NCI-H1417 (cell line): ENCODE results near the gene FGF1.

Experiments used
- DNase-seq, 3 experiments: peaks; one replicate each; lab custom pipeline; 2025; lab: John Stamatoyannopoulos, UW

Gene FGF1

DNA sequence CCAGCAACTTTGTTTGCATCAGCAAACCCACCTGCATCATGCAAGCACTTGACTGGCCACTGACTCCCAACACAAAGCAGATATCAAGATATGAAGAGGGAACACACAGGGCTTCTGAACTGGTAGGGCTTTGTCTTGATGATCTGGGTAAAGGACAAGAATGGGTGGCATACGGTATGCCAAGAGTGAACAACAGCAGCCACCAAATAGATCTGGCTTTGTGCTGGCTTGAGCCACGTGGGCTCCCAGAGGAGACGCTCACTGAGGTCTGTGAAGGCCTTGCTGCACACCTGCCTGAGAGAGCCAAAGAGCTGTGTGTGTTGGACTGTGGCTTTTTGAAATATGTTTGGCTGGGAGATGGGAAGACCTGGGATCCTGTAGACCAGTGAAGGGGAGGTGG, 43.5 kb downstream of the FGF1 start:
- DNase-seq, result no peak

- no peak for DNase-seq
Measured at GRCh38 chr5:142641711-142642110, 44.2 kb downstream of the FGF1 start.

DNA sequence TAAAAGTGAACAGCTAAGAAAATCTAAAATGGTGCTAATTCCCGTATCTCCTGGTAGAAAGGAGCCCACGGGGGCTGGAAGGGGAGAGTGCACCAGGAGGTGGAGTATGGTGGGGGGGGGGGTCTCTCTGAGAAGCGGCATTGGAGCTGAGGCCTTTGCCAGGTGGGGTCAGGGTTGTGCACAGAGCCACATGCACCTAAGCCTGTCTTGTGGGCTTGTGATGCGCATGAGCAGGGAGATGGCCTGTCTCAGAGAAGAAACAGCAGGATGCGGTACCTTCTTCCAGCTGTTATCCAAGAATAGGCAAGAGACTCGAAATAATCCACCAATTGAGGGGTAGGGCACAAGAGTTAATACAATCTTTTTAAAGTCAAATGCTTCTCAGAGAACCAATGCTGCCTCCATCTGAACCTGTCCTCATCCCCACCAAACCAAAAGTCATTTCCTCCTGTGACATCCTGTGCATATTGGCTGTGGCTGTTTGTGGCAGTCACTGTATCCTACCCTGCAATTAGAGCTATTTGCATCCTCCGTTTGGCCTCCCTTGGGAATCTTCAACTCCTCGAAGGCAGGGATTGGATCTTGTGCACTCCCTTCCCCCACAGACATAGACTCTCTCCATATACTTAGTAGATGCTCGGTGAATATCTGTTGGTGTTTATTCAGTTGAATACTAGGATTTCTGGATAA, 45.4 kb downstream of the FGF1 start:
- DNase-seq, result peak in 2 of 3 experiments; percentile 19 to 33

DNA sequence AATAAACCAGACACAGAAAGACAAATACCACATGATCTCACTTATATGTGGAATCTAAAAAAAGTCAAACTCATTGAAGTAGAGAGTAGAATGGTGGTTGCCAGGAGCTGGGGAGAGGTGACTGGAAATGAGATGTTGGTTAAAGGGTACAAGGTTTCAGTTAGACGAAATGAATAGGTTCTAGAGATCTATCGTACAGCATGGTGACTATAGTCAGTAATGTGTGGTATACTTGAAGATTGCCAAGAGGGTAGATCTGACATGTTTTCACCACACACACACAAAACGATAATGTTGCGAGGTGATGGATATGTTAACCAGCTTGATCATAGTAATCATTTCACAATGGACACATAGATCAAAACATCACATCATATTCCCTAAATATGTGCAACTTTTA, 46.4 kb downstream of the FGF1 start:
- DNase-seq, result no peak

DNA sequence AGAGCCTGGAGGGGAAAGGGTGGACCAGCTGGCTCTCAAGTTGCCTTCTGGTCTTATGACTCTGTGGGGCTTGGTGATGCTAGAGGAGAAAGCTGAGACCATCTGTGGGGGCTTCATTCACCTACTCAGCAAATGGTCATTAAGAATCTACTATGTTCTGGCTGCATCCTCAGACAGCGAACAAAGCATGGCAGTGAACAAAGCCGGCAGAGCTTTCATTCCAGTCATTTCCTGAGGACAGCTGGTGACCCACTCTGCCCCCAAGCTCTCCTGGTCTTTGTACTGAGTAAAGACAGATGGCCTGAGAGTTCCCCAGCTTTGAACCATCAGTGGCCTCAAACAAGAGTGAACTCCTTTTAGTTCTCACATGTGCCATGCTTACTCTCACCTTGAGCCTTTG, 48.0 kb downstream of the FGF1 start:
- no peak for DNase-seq

DNA sequence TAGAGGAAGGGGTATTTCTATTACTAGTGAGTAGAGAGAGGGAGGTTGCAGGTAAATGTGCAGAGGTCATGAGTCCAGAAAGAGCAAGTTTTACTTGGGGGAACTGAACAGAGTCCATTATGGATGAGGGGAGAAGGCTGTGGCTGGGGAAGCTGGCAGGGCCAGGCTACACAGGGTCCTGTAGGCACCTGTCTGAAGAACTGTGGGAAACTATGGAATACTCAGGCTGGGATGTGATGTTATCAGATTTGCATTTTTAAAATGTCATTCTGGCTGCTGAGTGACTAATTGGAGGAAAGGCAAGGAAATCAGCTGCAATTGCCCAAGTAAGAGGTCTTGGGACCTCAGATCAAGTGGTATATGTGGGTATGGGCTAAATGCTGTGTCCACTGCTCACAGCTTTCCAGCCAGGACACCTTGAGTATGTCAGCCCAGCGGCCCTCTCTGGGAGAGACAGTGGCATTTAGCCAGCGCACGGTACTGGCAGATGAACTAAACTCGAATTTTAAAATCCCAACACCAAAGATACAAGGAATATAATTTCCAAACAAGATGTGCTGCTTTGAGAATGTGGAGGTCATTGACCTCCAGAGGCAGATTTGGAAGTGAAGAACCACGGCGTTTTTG, 49.1 kb downstream of the FGF1 start:
- DNase-seq, result no peak

DNA sequence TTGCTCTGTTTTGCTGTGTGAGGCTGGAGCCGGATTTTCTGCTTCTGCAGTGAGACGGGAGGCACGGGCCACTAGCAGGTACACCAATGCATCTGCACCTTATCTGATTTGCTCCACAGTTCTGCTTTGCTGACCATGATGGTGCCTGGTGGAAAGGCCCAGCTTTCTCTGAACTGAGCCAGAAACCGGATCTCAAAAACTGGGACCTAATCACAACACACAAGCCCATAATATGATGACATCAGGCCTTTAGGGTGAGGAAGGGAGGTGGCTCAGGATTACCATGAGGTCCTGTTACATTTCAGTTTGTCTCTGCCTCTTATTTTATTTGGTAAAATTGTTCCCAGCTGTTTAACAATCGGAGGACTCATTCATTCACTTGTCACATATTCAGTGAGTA, 49.8 kb downstream of the FGF1 start:
- DNase-seq, result no peak

- no peak for DNase-seq
Measured at GRCh38 chr5:142634216-142635011, 51.5 kb downstream of the FGF1 start.

DNA sequence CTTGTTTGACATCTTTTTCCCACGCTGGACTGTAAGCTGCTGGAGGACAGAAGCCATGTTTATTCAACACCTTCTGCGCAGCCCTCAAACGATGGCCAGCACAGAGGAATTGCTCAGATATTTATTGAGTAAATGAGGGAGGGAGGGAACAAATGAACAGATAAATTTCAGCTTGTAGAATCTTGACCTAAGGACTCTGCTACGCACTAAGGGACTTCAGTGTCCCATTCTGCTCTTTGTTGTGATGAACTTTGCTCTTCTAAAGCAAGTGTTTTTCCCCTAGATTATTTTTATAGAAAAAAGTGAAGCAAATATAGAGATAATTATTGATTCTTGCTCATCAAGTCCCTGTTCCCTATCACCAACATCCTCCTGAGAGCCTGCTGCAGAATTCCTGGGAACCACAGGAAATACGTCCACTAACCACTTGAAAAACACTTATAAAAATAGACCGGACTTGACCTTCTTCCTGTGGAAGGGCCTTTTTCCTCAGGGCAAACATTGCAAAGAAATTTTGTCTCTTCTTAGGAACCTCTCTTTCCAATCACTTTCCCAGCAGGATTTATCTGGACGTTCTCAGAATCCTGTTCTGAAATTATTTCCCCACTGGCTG, 54.9 kb downstream of the FGF1 start:
- no peak for DNase-seq

DNA sequence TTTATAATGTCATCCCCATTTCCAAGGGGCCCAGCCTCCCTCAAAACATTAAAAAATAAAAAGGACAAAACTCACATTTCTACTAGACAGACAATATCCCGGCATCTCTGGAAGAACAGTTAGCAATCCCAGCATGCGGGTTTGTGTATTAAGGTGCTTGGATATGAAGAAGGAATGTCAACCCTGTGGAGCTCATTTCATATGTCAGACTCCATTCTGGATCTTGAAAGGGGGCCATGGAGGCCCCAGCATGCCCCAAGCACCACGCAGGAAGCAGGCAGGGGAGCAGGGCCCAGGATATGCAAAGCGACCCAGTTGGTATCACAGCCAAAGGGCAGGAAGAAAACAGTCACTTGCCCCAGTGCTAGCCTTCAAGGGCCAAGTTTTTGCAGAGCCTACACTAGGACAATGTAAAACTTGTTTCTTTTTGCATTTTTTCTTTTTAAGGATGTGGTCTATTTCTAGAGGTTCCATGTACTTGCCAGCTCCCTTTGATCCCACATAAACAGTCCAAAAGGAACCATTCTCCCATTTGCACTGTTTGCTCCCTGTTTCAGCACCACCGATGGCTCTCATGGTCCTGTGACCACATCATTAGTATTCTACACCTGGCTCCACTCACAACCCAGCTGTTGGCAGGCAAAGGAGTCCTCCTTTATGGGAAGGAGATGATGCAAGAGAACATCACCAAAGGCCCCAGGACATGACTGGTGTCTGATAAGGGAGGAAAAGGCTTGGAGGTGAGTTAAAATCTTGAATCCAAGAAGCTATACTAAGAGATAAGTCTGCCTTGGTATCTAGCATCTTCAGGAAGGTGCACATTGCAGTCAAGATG, 58.3 kb downstream of the FGF1 start:
- no peak for DNase-seq

DNA sequence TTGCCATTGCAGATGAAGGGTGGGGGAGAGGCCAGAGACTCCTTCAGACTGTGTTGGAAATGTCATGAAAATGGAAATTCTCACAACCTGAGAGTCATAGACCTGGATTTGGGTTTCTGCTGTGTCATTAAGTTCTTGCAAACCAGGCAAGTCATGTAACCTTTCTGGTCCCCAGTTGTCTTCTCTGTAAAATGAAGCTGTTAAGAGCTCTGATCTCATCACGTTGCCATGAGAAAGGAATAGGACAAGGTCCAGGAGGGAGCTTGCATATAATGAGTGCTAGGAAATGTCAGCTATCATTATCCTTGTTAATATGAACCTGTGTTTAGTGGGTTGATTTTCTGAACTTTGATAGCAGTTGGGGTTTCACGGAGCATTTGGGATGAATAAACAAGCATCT, 59.1 kb downstream of the FGF1 start:
- DNase-seq, result no peak

DNA sequence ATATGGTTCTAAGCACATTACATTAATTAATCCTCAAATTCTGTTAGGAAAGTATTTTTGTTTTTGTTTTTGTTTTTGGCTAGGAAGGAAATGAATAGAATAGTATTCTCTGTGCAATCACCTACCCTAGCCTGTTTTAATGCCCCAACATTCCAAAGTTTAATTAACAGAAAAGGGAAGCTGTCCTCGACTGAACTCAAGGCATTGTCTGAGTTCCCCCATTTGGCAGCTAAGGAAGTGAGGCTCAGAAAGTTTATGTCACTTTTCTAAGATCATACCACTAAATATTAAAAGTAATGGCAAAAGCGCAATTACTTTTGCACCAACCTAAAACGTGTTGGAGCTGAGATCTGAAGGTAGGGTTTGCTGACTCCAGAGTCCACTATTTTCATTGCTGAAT, 59.8 kb downstream of the FGF1 start:
- no peak for DNase-seq

DNA sequence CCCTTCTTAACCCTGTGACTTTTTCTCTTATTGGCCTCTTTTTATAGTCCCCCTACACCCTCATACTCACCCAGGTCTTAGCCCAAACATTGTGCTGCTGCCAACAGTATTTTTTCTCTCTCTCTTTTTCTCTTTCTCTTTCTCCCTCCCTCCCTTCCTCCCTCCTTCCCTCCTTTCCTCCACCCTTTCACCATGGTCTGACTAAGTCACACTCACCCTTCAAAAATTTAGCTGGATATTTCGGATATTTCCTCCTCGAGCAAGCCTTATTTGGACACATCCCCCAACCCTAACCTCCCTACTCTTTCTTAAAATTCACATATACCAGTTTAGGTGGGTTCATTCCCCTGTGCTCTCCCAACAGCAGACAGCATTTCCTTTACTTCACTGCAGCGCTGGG, 64.7 kb downstream of the FGF1 start:
- DNase-seq, result no peak

GRCh38 chr5:142619815-142620214, 66.1 kb downstream of the FGF1 start:
- DNase-seq, result no peak

DNA sequence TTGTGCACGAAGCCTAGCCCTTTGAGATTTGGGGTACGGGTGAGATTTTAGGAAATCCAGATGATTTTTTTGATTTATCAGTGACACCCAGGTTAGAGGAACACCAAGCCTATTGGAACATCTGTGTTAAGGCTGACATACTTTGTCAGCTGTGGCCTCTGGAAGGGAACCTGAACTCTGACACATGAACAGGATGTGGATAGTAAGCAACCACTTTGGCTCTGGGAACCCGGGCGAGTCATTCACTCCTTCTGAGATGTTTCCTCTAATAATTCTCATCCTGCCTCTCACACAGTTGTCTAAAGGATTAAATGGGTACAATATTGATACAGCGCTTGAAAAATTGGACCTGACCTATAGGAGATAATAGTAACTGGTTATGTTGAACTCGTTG, 67.8 kb downstream of the FGF1 start:
- DNase-seq, result no peak

DNA sequence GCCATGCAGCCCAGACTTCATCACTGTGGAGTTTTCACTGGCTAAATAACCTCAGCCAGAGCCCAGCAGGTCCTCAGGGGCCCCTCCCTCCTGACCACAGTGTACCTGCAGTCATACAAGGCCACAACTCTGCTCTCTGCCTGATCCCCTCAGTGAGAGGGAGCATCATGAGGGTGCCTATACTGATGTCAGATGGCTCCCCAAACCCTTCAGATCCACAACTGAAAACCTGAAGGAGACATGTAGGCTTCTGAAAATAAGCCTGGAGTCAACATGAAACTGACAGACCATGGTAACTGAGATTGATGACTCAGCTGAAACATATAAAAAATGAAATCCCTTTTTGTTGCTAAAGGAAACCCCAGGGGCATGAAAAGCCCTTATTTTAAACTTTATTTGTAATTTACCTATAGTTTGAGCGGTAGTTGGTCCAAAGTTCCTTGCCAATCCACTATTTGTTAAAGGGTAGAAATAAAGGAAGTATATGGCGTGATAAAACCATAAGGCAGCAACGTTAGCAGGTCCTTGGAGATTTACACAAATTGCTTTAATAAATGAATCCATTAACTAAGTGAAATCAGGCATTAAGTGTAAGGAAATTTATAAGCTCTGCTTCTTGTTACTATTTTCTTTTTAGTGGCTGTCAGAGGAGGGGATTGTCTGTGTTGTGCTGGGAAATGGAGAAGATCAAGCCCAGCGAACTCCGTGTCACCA, 68.3 kb downstream of the FGF1 start:
- DNase-seq, result no peak

DNA sequence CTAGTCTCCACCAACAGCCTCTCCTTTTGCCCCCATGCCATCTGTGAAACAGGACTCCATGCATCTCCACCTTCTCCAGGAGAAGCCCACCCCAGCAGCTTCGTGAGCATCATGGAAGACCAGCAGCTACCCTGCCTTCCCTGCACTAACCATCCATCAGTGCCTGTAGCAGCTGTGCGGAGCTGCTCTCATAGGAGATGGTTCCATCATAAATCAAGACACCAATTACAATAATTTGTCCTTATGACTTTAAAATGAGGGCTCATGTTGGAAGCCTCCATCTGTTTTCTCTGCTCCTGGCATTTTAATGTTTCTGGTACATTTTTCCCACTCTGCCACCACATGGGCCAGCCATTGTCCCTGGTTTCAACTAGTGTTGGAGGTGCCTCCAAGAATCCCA, 69.9 kb downstream of the FGF1 start:
- DNase-seq, result peak in 1 of 3 experiments; percentile 29

- DNase-seq, result no peak
Measured at GRCh38 chr5:142614054-142614453, 71.8 kb downstream of the FGF1 start.

- DNase-seq, result no peak
Measured at GRCh38 chr5:142613271-142613671, 72.6 kb downstream of the FGF1 start.

DNA sequence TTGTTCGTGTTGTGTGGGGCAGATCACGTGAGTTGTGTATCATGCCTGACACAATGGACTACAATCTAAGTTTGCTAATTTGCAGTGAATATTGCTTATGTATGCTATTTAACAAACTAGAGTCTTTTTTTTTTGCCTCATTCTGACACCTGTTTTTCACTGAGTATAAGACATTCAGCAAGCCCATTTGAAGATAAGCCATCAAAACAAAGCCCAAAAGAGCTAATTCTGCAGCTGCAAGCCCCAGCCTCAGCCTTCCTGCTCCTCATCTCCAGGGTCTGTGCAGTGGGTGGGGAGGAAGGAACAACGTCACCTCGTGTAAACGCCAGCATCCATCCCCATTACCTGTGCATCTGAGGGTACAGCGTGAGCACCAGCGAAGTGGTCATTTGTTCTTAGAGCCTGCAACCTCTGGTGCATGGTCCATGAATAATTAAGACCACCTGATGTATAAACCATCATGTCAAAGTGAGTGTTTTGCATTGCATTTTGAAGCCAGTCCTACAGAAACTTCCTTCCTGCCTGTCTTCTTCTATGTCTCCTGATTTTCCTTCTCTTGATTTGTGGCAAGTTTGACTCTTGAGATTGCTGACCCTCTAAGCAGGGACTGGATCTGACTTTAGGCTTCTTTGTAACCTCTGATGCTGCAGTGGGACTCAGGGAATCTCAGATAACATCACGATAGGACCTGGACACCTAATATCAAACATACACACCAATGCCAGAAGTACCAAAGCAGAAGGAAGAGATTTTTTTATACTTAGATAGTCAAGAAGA, 73.2 kb downstream of the FGF1 start:
- no peak for DNase-seq
